ENCODE measurements around the gene MYT1.

Gene MYT1

GRCh38 chr20:64196309-64196708 is 32.1 kb downstream of the MYT1 start:
- DNase-seq: no peak

GRCh38 chr20:64196847-64197306 is 32.6 kb downstream of the MYT1 start:
- no peak for DNase-seq

- no peak for DNase-seq
Observed at GRCh38 chr20:64198347-64198746, 34.1 kb downstream of the MYT1 start.

GRCh38 chr20:64199395-64199794 is 35.1 kb downstream of the MYT1 start:
- DNase-seq: no peak

GRCh38 chr20:64200740-64201139 is 36.5 kb downstream of the MYT1 start:
- DNase-seq: no peak

GRCh38 chr20:64201653-64202052 is 37.4 kb downstream of the MYT1 start:
- DNase-seq: no peak

GRCh38 chr20:64203037-64203777 is 39.0 kb downstream of the MYT1 start:
- no peak for DNase-seq

- DNase-seq: no peak
Observed at GRCh38 chr20:64205611-64206026, 41.4 kb downstream of the MYT1 start.

- DNase-seq: no peak
Observed at GRCh38 chr20:64206614-64207013, 42.4 kb downstream of the MYT1 start.

GRCh38 chr20:64207641-64208590 is 43.7 kb downstream of the MYT1 start:
- no peak for DNase-seq

- DNase-seq: no peak
Observed at GRCh38 chr20:64209148-64209547, 44.9 kb downstream of the MYT1 start.

GRCh38 chr20:64210656-64211369 is 46.6 kb downstream of the MYT1 start:
- no peak for DNase-seq

GRCh38 chr20:64211874-64212658 is 47.8 kb downstream of the MYT1 start:
- no peak for DNase-seq

GRCh38 chr20:64212755-64213154 is 48.5 kb downstream of the MYT1 start:
- DNase-seq: no peak

GRCh38 chr20:64214113-64214512 is 49.9 kb downstream of the MYT1 start:
- no peak for DNase-seq

- no peak for DNase-seq
Observed at GRCh38 chr20:64214952-64215351, 50.7 kb downstream of the MYT1 start.

GRCh38 chr20:64216036-64216435 is 51.8 kb downstream of the MYT1 start:
- no peak for DNase-seq

- no peak for DNase-seq
Observed at GRCh38 chr20:64216910-64217309, 52.7 kb downstream of the MYT1 start.

- no peak for DNase-seq
Observed at GRCh38 chr20:64217539-64218221, 53.4 kb downstream of the MYT1 start.

- no peak for DNase-seq
Observed at GRCh38 chr20:64219202-64219601, 55.0 kb downstream of the MYT1 start.

- DNase-seq: no peak
Observed at GRCh38 chr20:64219730-64220129, 55.5 kb downstream of the MYT1 start.

- DNase-seq: no peak
Observed at GRCh38 chr20:64220420-64220819, 56.2 kb downstream of the MYT1 start.
